Progenitor cell of endocrine pancreas (in vitro differentiated cells): ENCODE data around the gene THOP1. TPM values are rescaled to one million over a fixed set of nuclear protein-coding genes. Genes with fewer than 3 reads are reported as not detected.
A peak's percentile ranks its signal among the peaks of the same experiment; 100 is the strongest.

Source experiments
- DNase-seq: peaks from one replicate; pipeline ENCODE4 v3.0.0; 2021; ENCODE audit warnings: low spot score; ENCODE audit not compliant: unreplicated experiment
- H3K27ac Mint-ChIP-seq: 2 replicates; pipeline ENCODE4 v1.8.0; 2021; ENCODE audit warnings: mild to moderate bottlenecking, moderate library complexity, mixed read lengths
- H3K27me3 Mint-ChIP-seq: 2 replicates; pipeline ENCODE4 v1.8.0; 2021; ENCODE audit warnings: mixed read lengths
- H3K36me3 Mint-ChIP-seq: 2 replicates; pipeline ENCODE4 v1.8.0; 2022; ENCODE audit warnings: mixed read lengths; ENCODE audit not compliant: insufficient read depth
- H3K4me1 Mint-ChIP-seq: 2 replicates; pipeline ENCODE4 v1.8.0; 2021; ENCODE audit warnings: low read depth, mixed read lengths
- H3K4me3 Mint-ChIP-seq: 2 replicates; pipeline ENCODE4 v1.8.0; 2021; ENCODE audit warnings: low read depth, mild to moderate bottlenecking, moderate library complexity, mixed read lengths
- H3K9me3 Mint-ChIP-seq: 2 replicates; pipeline ENCODE4 v1.8.0; 2021; ENCODE audit warnings: low read depth, mixed read lengths
- total RNA-seq: library from RNA; stranded (reverse); gene quantifications from 2 replicates; pipeline ENCODE4 v1.2.1, GENCODE V29; 2021
- TF ChIP-seq, protein P1 (sequence below): fragments of 200-600 bp; sonication (generic); IDR thresholded peaks from one replicate; pipeline ENCODE4 v1.5.0; 2021; ENCODE audit warnings: antibody characterized with exemption, mild to moderate bottlenecking; ENCODE audit not compliant: unreplicated experiment

THOP1 gene
- total RNA-seq, 1 donor from 2014 or later: 108 TPM

DNA sequence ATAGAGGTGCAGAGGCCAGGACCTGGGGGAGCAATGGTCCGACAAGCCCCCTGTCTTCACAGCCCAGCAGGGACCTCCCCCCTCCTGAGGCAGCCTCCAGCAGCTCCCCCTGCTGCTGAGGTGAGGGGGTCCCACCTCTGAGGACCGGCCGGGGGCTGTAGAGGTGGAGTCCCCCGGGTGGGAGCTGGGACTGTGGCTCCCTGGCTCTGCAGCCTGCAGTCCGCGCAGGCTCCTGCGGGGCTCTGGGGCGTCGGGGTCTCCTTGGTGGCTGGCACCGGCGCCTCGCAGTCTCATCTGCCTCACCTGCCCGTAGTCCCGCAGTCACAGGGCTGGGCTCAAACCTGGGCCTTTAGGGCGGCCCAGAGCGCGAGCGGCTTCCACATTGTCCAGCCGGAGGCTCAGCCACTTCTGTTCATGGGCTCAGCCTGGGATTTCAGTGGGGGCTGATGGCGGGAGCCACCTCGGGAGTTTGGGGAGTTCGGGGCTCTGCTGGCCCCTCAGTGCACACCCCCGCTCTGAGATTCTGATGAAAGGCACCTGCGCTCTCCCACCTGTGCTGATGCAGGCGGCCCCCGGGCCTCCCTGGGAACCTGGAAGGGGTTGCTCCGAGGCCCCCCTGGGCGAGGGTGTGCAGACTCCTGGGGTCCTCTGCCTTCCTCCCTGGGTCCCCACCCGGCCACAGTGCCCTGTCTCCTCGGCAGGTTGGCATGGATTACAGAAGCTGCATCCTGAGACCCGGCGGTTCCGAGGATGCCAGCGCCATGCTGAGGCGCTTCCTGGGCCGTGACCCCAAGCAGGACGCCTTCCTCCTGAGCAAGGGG, 27.3 kb downstream of the THOP1 start:
- H3K36me3 Mint-ChIP-seq: peaks cover 6% of the 10 kb centered on the region
- DNase-seq: no peak
- TF ChIP-seq, protein P1, sequence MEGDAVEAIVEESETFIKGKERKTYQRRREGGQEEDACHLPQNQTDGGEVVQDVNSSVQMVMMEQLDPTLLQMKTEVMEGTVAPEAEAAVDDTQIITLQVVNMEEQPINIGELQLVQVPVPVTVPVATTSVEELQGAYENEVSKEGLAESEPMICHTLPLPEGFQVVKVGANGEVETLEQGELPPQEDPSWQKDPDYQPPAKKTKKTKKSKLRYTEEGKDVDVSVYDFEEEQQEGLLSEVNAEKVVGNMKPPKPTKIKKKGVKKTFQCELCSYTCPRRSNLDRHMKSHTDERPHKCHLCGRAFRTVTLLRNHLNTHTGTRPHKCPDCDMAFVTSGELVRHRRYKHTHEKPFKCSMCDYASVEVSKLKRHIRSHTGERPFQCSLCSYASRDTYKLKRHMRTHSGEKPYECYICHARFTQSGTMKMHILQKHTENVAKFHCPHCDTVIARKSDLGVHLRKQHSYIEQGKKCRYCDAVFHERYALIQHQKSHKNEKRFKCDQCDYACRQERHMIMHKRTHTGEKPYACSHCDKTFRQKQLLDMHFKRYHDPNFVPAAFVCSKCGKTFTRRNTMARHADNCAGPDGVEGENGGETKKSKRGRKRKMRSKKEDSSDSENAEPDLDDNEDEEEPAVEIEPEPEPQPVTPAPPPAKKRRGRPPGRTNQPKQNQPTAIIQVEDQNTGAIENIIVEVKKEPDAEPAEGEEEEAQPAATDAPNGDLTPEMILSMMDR: no peak
- no peak overlapping the region for H3K4me3 Mint-ChIP-seq
- no peaks in the 10 kb centered on the region for H3K9me3 Mint-ChIP-seq
- H3K27ac Mint-ChIP-seq: no peak overlapping the region
- no peaks in the 10 kb centered on the region for H3K27me3 Mint-ChIP-seq
- H3K4me1 Mint-ChIP-seq: no peaks in the 10 kb centered on the region

DNA sequence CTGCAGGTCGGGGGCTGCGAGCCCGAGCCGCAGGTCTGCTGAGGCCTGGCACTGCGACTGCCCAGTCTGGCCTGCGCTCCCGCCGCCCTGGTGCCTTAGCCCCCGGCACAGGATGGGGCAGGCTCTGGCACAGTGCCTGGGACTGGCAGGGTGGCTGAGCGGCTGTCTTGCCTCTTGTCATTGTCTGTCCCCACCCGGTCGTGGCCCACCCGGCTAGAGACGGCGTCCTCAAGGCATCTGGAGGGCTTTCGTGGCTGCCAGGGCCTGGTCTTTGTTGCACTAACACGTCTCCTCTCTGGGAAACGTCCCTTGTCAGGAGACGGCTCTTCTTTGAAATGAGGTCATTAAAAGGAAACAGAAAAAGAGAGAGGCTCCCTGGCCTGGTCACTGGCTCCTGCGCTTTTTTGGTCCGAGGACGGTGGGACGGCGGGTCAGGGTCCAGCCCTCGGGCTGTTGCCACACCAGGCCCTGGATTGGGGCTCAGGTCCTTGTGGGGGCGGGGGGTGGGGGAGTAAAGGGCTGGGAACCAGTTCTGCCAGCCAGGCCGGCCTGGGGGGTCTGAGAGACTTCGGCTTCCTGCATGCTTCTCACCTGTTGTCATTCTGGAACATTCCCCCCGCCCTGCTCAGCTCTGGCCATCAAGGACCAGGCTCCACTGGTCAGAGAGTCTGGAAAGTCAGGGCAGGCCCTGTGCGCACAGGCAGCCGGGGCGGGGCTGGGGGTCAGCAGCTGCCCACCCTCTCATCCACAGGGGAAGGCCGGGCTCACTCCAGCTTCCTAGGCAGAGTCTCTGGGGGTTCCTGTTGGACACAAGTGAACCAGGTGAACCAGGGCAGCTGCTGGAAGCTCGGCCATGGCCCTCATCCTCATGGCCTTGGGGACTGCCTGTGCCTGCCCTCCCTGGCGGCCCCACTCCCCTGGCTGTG, 28.2 kb downstream of the THOP1 start:
- H3K27me3 Mint-ChIP-seq: no peaks in the 10 kb centered on the region
- no peak for DNase-seq
- TF ChIP-seq, protein P1: no peak
- no peak overlapping the region for H3K27ac Mint-ChIP-seq
- H3K4me1 Mint-ChIP-seq: no peaks in the 10 kb centered on the region
- no peak overlapping the region for H3K4me3 Mint-ChIP-seq
- H3K36me3 Mint-ChIP-seq: peaks cover 6% of the 10 kb centered on the region
- no peaks in the 10 kb centered on the region for H3K9me3 Mint-ChIP-seq

DNA sequence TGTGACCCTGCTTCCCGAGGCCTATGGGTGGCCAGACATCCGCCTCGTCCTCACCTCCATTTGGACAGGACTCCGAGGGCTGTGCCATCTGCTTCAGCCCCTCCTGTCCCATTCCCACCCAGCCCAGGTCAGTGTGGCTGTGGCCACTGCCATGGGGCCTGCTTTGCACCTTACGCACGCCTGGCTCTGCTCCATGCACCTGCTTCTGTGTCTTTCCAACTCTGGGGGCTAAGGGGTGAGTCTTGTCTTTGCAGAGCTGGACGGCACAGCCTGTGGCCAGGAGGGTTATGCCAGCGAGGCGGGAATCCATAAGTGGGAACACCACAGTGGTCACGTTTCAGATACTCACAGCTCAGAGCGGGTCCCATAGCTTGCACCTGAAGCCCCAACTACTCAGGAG, 29.1 kb downstream of the THOP1 start:
- peaks cover 1% of the 10 kb centered on the region for H3K36me3 Mint-ChIP-seq
- DNase-seq: no peak
- H3K27me3 Mint-ChIP-seq: no peaks in the 10 kb centered on the region
- no peaks in the 10 kb centered on the region for H3K9me3 Mint-ChIP-seq
- no peaks in the 10 kb centered on the region for H3K4me1 Mint-ChIP-seq
- H3K27ac Mint-ChIP-seq: no peak overlapping the region
- H3K4me3 Mint-ChIP-seq: no peak overlapping the region
- TF ChIP-seq, protein P1: no peak

- Mint-ChIP-seq H3K4me1 (peaks cover under 1% of the 10 kb centered on the region), H3K27ac (no peak overlapping the region), H3K27me3 (no peaks in the 10 kb centered on the region)
Measured at GRCh38 chr19:2815191-2815614, 29.9 kb downstream of the THOP1 start.

DNA sequence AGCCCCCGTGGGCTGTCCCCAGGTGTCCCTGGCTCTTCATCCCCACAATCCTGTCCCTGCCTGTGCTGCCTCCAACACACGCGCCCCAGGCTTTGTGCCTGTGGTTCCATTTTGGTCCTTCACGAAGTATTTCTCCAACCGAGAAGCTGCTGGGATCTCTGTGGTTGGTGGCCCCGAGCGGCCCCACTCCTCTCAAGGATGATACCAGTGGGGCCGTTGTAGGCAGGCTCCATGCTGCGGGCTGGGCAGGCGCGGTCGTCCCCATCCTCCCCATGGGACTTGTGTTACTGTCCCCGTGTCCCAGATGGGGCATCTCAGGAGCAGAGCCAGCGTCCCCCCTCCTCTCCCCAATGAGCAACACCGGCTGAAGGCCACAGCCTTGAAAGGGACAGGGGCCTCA, 30.6 kb downstream of the THOP1 start:
- Mint-ChIP-seq H3K27ac (peak overlapping the region; percentile 20), H3K36me3 (peaks cover 1% of the 10 kb centered on the region), H3K4me1 (peaks cover 3% of the 10 kb centered on the region), H3K9me3 (no peaks in the 10 kb centered on the region), H3K27me3 (no peaks in the 10 kb centered on the region), H3K4me3 (no peak overlapping the region)
- TF ChIP-seq, protein P1: no peak
- DNase-seq: no peak

More at GRCh38 chr19:2815191-2815614, 29.9 kb downstream of the THOP1 start:
- no peak for DNase-seq
- Mint-ChIP-seq H3K9me3 (no peaks in the 10 kb centered on the region), H3K4me3 (no peak overlapping the region), H3K36me3 (peaks cover 1% of the 10 kb centered on the region)
- TF ChIP-seq, protein P1: no peak
